LNCaP clone FGC (cell line): ENCODE measurements around the gene SH3BP2.

Experiments used
- DNase-seq: peaks from one replicate; pipeline ENCODE4 v3.0.0-alpha.2; 2011; ENCODE audit warnings: low read depth
- H3K4me3 ChIP-seq: 2 replicates; pipeline ENCODE4 v1.5.1; 2011; ENCODE audit warnings: mild to moderate bottlenecking, low read depth, low read length, control low read depth
- CTCF ChIP-seq: IDR thresholded peaks from 2 replicates; pipeline ENCODE4 v1.5.1; 2012; ENCODE audit warnings: mild to moderate bottlenecking; ENCODE audit not compliant: control insufficient read depth, insufficient read depth; ENCODE audit errors: extremely low read depth

The SH3BP2 gene

GRCh38 chr4:2829321-2829932 is 36.5 kb downstream of the SH3BP2 start:
- no peak overlapping the region for H3K4me3 ChIP-seq
- DNase-seq, result no peak
- TF ChIP-seq CTCF, result no peak

DNA sequence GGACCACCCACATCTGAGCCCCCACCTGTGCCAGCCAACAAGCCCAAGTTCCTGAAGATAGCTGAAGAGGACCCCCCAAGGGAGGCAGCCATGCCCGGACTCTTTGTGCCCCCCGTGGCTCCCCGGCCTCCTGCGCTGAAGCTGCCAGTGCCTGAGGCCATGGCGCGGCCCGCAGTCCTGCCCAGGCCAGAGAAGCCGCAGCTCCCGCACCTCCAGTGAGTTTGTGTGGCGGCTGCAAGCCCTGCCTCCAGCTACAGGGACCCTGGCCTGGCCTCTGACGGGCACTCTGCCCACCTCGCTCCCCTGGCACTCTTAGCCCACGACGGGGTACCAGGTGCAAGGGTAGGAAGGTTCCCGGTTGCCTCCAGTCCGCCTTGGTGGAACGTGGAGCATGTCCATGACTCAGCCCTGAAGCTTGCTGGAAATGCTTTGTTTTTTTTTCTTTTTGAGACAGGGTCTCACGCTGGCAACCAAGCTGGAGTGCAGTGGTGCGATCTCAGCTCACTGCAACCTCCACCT is 37.1 kb downstream of the SH3BP2 start:
- H3K4me3 ChIP-seq, result no peak overlapping the region
- DNase-seq, result no peak
- no peak for TF ChIP-seq CTCF

- no peak for DNase-seq
- no peak for TF ChIP-seq CTCF
- no peak overlapping the region for H3K4me3 ChIP-seq
These were observed 38.0 kb downstream of the SH3BP2 start for GRCh38 chr4:2830632-2831610.

DNA sequence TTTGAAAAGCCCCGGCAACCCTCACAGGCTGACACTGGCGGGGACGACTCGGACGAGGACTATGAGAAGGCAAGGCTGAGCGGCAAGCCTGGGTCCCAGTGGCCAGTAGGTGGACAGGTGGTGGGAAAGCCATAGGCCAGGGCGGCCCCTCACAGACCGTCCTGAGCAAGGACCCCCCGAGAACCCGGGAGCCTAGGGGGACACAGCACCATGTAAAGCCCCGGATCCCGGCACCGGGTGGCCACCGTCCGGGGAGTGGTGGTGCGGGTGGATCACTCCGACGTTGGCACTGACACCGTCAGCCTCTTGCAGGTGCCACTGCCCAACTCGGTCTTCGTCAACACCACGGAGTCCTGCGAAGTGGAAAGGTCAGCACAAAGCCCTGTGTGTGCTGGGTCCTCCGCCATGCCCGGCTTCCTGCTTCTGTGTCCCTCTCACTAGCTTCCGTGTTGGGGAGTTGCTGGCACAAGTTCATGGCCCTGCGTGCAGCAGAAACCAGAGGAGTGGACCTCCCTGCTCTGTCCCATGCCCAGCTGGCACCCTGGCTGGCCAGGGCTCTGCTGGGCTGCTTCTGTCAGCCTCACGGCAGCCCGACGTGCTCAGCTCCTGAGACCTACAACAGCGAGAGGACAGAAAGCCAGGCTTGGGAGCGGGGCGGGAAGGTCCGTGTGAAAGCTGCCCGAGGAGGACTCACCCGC is 38.9 kb downstream of the SH3BP2 start:
- H3K4me3 ChIP-seq, result no peak overlapping the region
- no peak for DNase-seq
- no peak for TF ChIP-seq CTCF

DNA sequence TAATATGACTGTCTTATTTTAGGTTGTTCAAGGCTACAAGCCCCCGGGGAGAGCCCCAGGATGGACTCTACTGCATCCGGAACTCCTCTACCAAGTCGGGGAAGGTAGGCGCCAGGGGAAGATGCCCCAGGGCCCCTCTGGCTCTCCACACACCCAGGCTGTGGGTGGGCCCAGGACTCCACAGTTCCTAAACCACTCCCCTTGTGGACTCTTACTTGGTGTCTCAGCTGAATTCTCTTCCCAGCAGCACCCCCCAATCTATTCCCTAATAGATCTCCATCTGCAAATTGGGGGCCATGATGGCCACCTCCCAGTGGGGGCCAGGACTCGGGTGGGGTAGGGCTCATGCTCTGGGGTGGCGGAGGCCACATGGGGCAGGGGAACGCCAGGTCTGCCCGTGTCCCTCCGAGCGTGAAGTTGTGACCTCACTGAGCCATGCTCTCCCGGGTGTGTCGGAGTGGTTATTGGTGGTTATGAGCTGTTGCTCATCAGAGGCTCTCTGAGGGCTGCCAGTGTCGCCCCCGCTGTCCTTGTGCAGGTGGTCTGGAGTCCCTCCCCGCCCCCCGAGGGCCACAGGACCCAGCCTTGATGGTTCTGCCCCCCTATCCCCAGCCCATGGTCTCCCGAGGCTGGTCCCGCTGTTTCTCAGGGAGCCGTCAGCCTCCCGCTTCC is 39.6 kb downstream of the SH3BP2 start:
- DNase-seq, result no peak
- H3K4me3 ChIP-seq, result no peak overlapping the region
- TF ChIP-seq CTCF, result no peak

DNA sequence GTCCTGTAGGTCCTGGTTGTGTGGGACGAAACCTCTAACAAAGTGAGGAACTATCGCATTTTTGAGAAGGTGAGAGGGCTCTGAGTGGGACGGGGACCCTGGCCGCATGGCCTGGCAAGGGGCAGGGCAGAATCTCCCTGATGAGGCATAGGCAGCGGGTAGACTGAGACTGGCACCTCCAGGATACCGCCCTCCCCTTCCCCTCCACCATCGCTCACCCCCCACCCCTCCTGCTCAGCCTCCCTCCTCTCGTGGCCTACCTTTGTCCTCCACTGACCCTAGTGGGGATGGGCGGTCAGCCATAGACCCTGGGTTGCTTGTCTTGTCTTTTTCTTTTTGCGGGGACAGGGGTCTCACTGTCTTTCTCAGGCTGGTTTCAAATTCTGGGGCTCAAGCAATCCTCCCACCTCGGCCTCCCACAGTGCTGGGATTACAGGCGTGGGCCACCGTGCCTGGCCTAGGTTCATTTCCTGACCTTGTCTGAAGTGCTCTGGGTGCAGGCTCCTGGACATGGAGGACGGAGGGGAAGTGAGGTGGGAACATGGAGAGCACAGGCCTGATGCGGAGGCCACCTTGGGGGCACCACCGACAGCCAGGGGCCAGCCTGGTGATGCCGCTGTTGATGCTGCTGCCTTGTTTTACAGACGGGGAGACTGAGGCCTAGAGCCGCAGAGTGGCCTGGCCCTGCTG is 40.2 kb downstream of the SH3BP2 start:
- DNase-seq, result no peak
- no peak overlapping the region for H3K4me3 ChIP-seq
- TF ChIP-seq CTCF, result no peak
